Transverse colon (tissue), 4 donors: ENCODE results near the gene VWF. TPM values are rescaled to one million over a fixed set of nuclear protein-coding genes. Genes with fewer than 3 reads are reported as not detected.

Source experiments
- DNase-seq: peaks from one replicate; pipeline ENCODE4 v3.0.0-alpha.2; 2019
- H3K27ac ChIP-seq, 4 donors: fragments of 200-600 bp; sonication (generic); 2 replicates each; pipeline ENCODE4 v1.5.1; 2016 to 2018; ENCODE audit warnings: inconsistent platforms in 4 of 4
- H3K27me3 ChIP-seq: fragments of 200-600 bp; sonication (generic); 2 replicates; pipeline ENCODE4 v1.5.1; 2017; ENCODE audit warnings: inconsistent platforms
- H3K36me3 ChIP-seq, 4 donors: fragments of 200-600 bp; sonication (generic); 2 replicates each; pipeline ENCODE4 v1.5.1; 2017 to 2019; ENCODE audit warnings: inconsistent platforms in 4 of 4
- H3K4me1 ChIP-seq, 4 donors: fragments of 200-600 bp; sonication (generic); 2 replicates each; pipeline ENCODE4 v1.5.1; 2017 to 2020; ENCODE audit warnings: inconsistent platforms in 4 of 4
- H3K4me3 ChIP-seq, 4 donors: fragments of 200-600 bp; sonication (generic); 1 replicate in 1 of 4; 2 replicates in 3 of 4; pipeline versions ENCODE4 v1.5.1 to v1.6.1; 2017 to 2019; ENCODE audit warnings: inconsistent platforms in 4 of 4
- H3K9me3 ChIP-seq, 2 donors: fragments of 200-600 bp; sonication (generic); 2 replicates each; pipeline ENCODE4 v1.5.1; 2017 to 2019; ENCODE audit warnings: inconsistent platforms in 2 of 2
- CTCF ChIP-seq, 5 experiments: fragments of 200-600 bp in 3 of 5; fragments of 450-650 bp in 2 of 5; sonication (generic) in 3 of 5; IDR thresholded peaks; 1 replicate in 2 of 5; 2 replicates in 3 of 5; pipeline ENCODE4 v1.5.1; 2016 to 2017; ENCODE audit warnings: antibody characterized with exemption in 5 of 5, inconsistent platforms in 3 of 5, mild to moderate bottlenecking in 2 of 5, moderate library complexity in 1 of 5
- EP300 ChIP-seq: sonication (generic); formaldehyde crosslinking; IDR thresholded peaks from one replicate; pipeline ENCODE4 v1.6.1; 2017; ENCODE audit warnings: antibody characterized with exemption, low read depth
- POLR2A ChIP-seq: fragments of 450-650 bp; IDR thresholded peaks from one replicate; pipeline ENCODE4 v1.6.1; 2016; ENCODE audit warnings: antibody characterized with exemption, mild to moderate bottlenecking, moderate library complexity
- POLR2AphosphoS5 ChIP-seq, 3 donors: sonication (generic); formaldehyde crosslinking; IDR thresholded peaks; one replicate each; pipeline ENCODE4 v1.6.1; 2016; ENCODE audit warnings: antibody characterized with exemption in 3 of 3
- WGBS, 2 donors: methylation state at CpG; one replicate each; pipeline ENCODE4 v1.1.5; 2018; ENCODE audit warnings: low coverage in 1 of 2; 5-methylcytosine and 5-hydroxymethylcytosine counted together
- in situ Hi-C, 4 donors: fragments of 200-750 bp; cut with MboI; loops; one replicate each; pipeline versions ENCODE4 v1.15.0 to v1.15.1; 2017; ENCODE audit warnings: low sequenced_read_pairs in 3 of 4, low pct_ligation_motif_present in 1 of 4, low pct_unique_long_range_greater_than_20kb in 1 of 4
- intact Hi-C: fragments of 100-400 bp; cut with DNase I; formaldehyde crosslinking; loops from one replicate; pipeline ENCODE4 v1.15.1; 2023; ENCODE audit warnings: low total_unique reads
- total RNA-seq, 4 donors: library from RNA; depleted of rRNA; stranded (reverse); fragments of >200 nt; gene quantifications; one replicate each; pipeline ENCODE4 v1.1.0, GENCODE V29; 2016

The VWF gene
- total RNA-seq, 4 donors from 2014 or later = 31.3 to 71.2 (median 51.5) TPM

- H3K4me3 ChIP-seq = no peak overlapping the region
- TF ChIP-seq EP300 (no peak), CTCF (IDR thresholded peaks at IDR 0.05) (no peak), POLR2AphosphoS5 (IDR thresholded peaks at IDR 0.05) (no peak), POLR2A (no peak)
- no peaks in the 10 kb centered on the region for H3K27me3 ChIP-seq
- H3K27ac ChIP-seq = no peak overlapping the region
- in situ Hi-C loops = no loop called here
- no peaks in the 10 kb centered on the region for H3K4me1 ChIP-seq
- H3K36me3 ChIP-seq = no peaks in the 10 kb centered on the region
- WGBS, 2 donors = 77% methylated on average over 7 of the region's 7 CpGs; no CpG with 5 or more reads in 1 of the 2 donors
- DNase-seq = no peak
- intact Hi-C loops = no loop called here
- no peaks in the 10 kb centered on the region for H3K9me3 ChIP-seq
Observed at GRCh38 chr12:5924342-5924741, 200.1 kb downstream of the VWF start.

GRCh38 chr12:5923751-5924150 is 200.7 kb downstream of the VWF start:
- WGBS, 2 donors = 48 to 61% methylated on average over 3 of the region's 5 CpGs
- in situ Hi-C loops (no loop called here), intact Hi-C loops (no loop called here)
- Histone ChIP-seq H3K9me3 (no peaks in the 10 kb centered on the region), H3K27me3 (no peaks in the 10 kb centered on the region), H3K4me3 (no peak overlapping the region), H3K36me3 (no peaks in the 10 kb centered on the region), H3K27ac (no peak overlapping the region), H3K4me1 (no peaks in the 10 kb centered on the region)
- TF ChIP-seq CTCF (IDR thresholded peaks at IDR 0.05) (no peak), POLR2AphosphoS5 (IDR thresholded peaks at IDR 0.05) (no peak), EP300 (no peak), POLR2A (no peak)
- no peak for DNase-seq

- Histone ChIP-seq H3K9me3 (no peaks in the 10 kb centered on the region), H3K27me3 (no peaks in the 10 kb centered on the region), H3K27ac (no peak overlapping the region), H3K4me3 (no peak overlapping the region), H3K36me3 (no peaks in the 10 kb centered on the region), H3K4me1 (no peaks in the 10 kb centered on the region)
- TF ChIP-seq EP300 (no peak), POLR2AphosphoS5 (IDR thresholded peaks at IDR 0.05) (no peak), POLR2A (no peak), CTCF (IDR thresholded peaks at IDR 0.05) (no peak)
- in situ Hi-C loops = no loop called here
- WGBS, 2 donors = 62 to 80% methylated on average over 1 to 11 of the region's 14 CpGs
- no peak for DNase-seq
- intact Hi-C loops = no loop called here
Observed at GRCh38 chr12:5923043-5923605, 201.3 kb downstream of the VWF start.

GRCh38 chr12:5921966-5922899 is 202.2 kb downstream of the VWF start:
- no peak overlapping the region for H3K4me3 ChIP-seq
- no peaks in the 10 kb centered on the region for H3K27me3 ChIP-seq
- 63 to 73% methylated on average over 2 to 15 of the region's 15 CpGs for WGBS, 2 donors
- DNase-seq = no peak
- H3K9me3 ChIP-seq = no peaks in the 10 kb centered on the region
- H3K36me3 ChIP-seq = no peaks in the 10 kb centered on the region
- TF ChIP-seq EP300 = no peak
- TF ChIP-seq POLR2A = no peak
- TF ChIP-seq POLR2AphosphoS5 (IDR thresholded peaks at IDR 0.05) = no peak
- no peak for TF ChIP-seq CTCF (IDR thresholded peaks at IDR 0.05)
- no peaks in the 10 kb centered on the region for H3K4me1 ChIP-seq
- intact Hi-C loops (no loop called here), in situ Hi-C loops (no loop called here)
- no peak overlapping the region for H3K27ac ChIP-seq
